ENCODE results near the gene RAB8A. TPM values are rescaled to one million over a fixed set of nuclear protein-coding genes. Genes with fewer than 3 reads are reported as not detected.

Gene RAB8A
- total and polyA plus RNA-seq, 8 donors = 64.9 to 102 (median 73.0) TPM

DNA sequence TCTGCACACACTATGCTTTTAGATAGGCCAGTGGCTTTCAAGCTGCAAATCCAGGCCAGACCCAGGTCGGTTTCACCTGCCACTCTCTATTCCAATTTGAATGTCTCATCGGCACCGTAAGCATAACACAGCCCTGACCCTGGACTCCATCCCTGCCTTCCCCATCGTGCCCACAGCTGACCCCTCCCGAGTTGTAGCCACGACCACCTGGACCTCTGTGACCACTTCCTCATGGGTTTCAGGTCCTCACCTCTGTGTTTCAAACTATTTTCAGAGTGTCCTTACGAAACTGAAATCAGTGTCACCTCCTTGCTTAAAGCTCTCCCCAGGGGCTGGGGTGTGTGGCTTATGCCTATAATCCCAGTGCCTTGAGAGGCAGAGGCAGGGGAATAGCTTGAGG lies 22.8 kb downstream of the RAB8A start:
- Histone ChIP-seq H3K4me1 (peaks cover 0 to 2% of the 10 kb centered on the region in 2 donors), H3K27me3 (no peaks in the 10 kb centered on the region), H3K9me3 (no peaks in the 10 kb centered on the region), H3K27ac (no peak overlapping the region), H3K4me3 (no peak overlapping the region), H3K36me3 (peaks cover 0 to 51% of the 10 kb centered on the region in 2 donors)
- TF ChIP-seq, protein P1, sequence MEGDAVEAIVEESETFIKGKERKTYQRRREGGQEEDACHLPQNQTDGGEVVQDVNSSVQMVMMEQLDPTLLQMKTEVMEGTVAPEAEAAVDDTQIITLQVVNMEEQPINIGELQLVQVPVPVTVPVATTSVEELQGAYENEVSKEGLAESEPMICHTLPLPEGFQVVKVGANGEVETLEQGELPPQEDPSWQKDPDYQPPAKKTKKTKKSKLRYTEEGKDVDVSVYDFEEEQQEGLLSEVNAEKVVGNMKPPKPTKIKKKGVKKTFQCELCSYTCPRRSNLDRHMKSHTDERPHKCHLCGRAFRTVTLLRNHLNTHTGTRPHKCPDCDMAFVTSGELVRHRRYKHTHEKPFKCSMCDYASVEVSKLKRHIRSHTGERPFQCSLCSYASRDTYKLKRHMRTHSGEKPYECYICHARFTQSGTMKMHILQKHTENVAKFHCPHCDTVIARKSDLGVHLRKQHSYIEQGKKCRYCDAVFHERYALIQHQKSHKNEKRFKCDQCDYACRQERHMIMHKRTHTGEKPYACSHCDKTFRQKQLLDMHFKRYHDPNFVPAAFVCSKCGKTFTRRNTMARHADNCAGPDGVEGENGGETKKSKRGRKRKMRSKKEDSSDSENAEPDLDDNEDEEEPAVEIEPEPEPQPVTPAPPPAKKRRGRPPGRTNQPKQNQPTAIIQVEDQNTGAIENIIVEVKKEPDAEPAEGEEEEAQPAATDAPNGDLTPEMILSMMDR (IDR thresholded peaks at IDR 0.05) = no peak
- intact Hi-C loops (cut with DNase I) = no loop called here
- no peak for ATAC-seq
- DNase-seq = no peak

- H3K27ac ChIP-seq = no peak overlapping the region
- TF ChIP-seq, protein P1 (IDR thresholded peaks at IDR 0.05) = no peak
- intact Hi-C loops (cut with DNase I) = no loop called here
- no peak for DNase-seq
- H3K27me3 ChIP-seq = no peaks in the 10 kb centered on the region
- ATAC-seq = no peak
- no peaks in the 10 kb centered on the region for H3K9me3 ChIP-seq
- H3K4me3 ChIP-seq = no peak overlapping the region
- peaks cover 0 to 13% of the 10 kb centered on the region in 2 donors for H3K4me1 ChIP-seq
- H3K36me3 ChIP-seq = peaks cover 0 to 41% of the 10 kb centered on the region in 2 donors
These were observed 23.9 kb downstream of the RAB8A start for GRCh38 chr19:16135430-16136127.

- no peak overlapping the region for H3K27ac ChIP-seq
- no peak overlapping the region for H3K4me3 ChIP-seq
- ATAC-seq (no peak), DNase-seq (no peak)
- TF ChIP-seq, protein P1 (IDR thresholded peaks at IDR 0.05) = no peak
- H3K4me1 ChIP-seq = peaks cover 0 to 21% of the 10 kb centered on the region in 2 donors
- no peaks in the 10 kb centered on the region for H3K9me3 ChIP-seq
- intact Hi-C loops (cut with DNase I) = no loop called here
- peaks cover 0 to 32% of the 10 kb centered on the region in 2 donors for H3K36me3 ChIP-seq
- H3K27me3 ChIP-seq = no peaks in the 10 kb centered on the region
These were observed 24.7 kb downstream of the RAB8A start for GRCh38 chr19:16136185-16136999.

DNA sequence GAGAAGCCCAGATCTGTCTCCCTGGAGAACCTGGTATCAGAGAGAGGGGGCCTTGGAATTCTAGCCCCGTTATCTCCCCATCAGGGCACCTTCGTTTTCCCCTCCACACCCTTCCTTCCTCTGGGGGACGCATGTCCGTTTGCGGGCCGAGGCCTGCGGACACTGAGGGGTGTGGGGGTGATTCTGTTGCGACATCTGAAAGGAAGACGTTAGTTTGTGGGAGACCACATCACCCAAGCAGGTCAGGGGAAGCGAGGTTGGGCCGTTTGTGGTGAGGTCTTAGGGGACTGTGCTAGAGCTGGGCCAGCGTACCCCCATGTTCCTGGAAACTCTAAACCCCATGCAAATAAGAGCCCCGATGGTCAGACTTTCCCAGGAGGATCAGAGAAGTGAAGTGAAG lies 28.1 kb downstream of the RAB8A start:
- ATAC-seq (no peak), DNase-seq (no peak)
- TF ChIP-seq, protein P1 (IDR thresholded peaks at IDR 0.05) = no peak

GRCh38 chr19:16141043-16141442 lies 29.4 kb downstream of the RAB8A start:
- TF ChIP-seq, protein P1 (IDR thresholded peaks at IDR 0.05) = no peak
- intact Hi-C loops (cut with DNase I) = no loop called here
- Histone ChIP-seq H3K27me3 (no peaks in the 10 kb centered on the region), H3K9me3 (no peaks in the 10 kb centered on the region), H3K4me1 (peaks cover 0 to 64% of the 10 kb centered on the region in 2 donors), H3K27ac (no peak overlapping the region), H3K4me3 (no peak overlapping the region), H3K36me3 (no peaks in the 10 kb centered on the region)
- DNase-seq = no peak
- no peak for ATAC-seq

More for the DNA sequence above, 28.1 kb downstream of the RAB8A start:
- Histone ChIP-seq H3K4me1 (peaks cover 0 to 53% of the 10 kb centered on the region in 2 donors), H3K9me3 (no peaks in the 10 kb centered on the region), H3K27me3 (no peaks in the 10 kb centered on the region), H3K27ac (peak overlapping the region in 1 of 2 donors; percentile 43), H3K4me3 (no peak overlapping the region), H3K36me3 (no peaks in the 10 kb centered on the region)
- intact Hi-C loops (cut with DNase I) = no loop called here
